Measurements from ENCODE around the gene ID3. TPM values are rescaled to one million over a fixed set of nuclear protein-coding genes. Genes with fewer than 3 reads are reported as not detected.
A peak's percentile ranks its signal among the peaks of the same experiment; 100 is the strongest.

The ID3 gene
- polyA plus RNA-seq, 1 experiment = 15.3 TPM

DNA sequence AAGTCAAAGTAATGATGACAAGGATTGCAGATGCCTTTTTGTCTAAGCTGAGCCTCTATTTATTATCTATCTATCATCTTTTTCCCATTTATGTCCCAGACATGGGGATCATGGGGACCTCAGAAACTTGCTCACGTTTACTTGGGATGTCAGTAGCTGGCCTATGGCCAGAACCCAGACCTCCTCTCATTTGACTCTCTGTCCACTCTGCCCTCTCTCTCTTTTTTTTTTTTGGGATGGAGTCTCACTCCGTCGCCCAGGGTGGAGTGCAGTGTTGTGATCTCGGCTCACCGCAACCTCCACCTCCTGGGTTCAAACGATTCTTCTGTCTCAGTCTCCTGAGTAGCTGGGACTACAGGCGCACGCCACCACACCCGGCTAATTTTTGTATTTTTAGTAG, 3.7 kb upstream of the ID3 start:
- CTCF ChIA-PET = interaction anchor here (3.2 kb wide), 1 partner anchor 72 kb away, joined by 11 read pairs; no protein-coding TSS in a partner anchor

DNA sequence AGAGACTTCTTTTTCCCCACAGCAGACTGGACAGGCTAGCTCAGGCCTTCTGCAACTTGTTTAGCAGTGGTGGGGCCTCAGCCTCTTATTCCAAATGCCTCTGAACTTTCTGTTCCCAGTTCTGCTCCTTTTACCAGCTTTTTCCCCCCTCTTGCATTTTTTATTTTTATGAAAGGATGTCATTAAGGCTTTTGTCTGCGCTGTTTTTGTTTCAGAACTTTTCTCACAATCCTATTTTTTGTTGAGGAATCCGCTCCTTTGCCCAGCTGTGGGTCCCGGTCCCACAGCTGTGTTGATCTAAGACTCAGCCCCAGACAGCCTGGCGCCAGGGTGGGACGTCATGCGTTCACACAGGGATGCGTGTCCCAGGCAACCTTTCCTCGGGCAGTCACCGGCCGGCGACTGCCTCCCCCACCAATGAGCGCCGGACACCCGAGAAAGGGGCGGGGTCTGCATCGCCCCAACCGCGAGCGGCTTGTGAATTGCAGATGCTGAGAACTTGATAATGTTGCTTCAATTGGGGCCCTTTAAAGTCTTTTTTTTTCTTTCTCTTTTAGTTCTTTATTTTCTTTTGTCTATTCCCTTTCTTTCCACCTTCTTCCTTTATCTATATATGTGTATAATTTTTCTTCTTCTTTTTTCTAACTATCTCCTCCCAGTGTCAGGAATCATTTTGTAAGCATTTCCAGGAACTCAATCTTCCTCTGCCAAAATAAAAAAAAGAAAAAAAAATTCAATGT, 3.0 kb upstream of the ID3 start:
- Histone ChIP-seq H3K4me3 (ENCODE audit: low read depth, low read length) (peak overlapping the region; percentile 31), H3K27ac (ENCODE audit: low read depth, low read length) (peak overlapping the region; percentile 98), H3K27me3 (ENCODE audit: control insufficient read depth, insufficient read depth, low read length) (no peaks in the 10 kb centered on the region), H3K9me3 (ENCODE audit: control insufficient read depth, insufficient read depth, low read length) (no peaks in the 10 kb centered on the region; the same call in 1 of the 2 replicates)
- peak; percentile 92 for DNase-seq (ENCODE audit: low read depth, low spot score)
- CTCF ChIA-PET = interaction anchor here (3.2 to 5.3 kb wide), 2 partner anchors 73 kb away, joined by 11 to 28 read pairs; no protein-coding TSS in a partner anchor
- TF ChIP-seq, protein P1, sequence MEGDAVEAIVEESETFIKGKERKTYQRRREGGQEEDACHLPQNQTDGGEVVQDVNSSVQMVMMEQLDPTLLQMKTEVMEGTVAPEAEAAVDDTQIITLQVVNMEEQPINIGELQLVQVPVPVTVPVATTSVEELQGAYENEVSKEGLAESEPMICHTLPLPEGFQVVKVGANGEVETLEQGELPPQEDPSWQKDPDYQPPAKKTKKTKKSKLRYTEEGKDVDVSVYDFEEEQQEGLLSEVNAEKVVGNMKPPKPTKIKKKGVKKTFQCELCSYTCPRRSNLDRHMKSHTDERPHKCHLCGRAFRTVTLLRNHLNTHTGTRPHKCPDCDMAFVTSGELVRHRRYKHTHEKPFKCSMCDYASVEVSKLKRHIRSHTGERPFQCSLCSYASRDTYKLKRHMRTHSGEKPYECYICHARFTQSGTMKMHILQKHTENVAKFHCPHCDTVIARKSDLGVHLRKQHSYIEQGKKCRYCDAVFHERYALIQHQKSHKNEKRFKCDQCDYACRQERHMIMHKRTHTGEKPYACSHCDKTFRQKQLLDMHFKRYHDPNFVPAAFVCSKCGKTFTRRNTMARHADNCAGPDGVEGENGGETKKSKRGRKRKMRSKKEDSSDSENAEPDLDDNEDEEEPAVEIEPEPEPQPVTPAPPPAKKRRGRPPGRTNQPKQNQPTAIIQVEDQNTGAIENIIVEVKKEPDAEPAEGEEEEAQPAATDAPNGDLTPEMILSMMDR (IDR thresholded peaks at IDR 0.05; ENCODE audit: low read depth, low read length) = no peak
- POLR2A ChIA-PET = interaction anchor here (0.5 to 1.7 kb wide), 3 partner anchors 15 to 460 kb away, joined by 3 to 8 read pairs (median 4); no protein-coding TSS in a partner anchor

More for the DNA sequence above, 3.7 kb upstream of the ID3 start:
- TF ChIP-seq, protein P1 (IDR thresholded peaks at IDR 0.05; ENCODE audit: low read depth, low read length) = no peak
- DNase-seq (ENCODE audit: low read depth, low spot score) = no peak
- Histone ChIP-seq H3K27ac (ENCODE audit: low read depth, low read length) (peak overlapping the region; percentile 75), H3K4me3 (ENCODE audit: low read depth, low read length) (no peak overlapping the region), H3K27me3 (ENCODE audit: control insufficient read depth, insufficient read depth, low read length) (no peaks in the 10 kb centered on the region), H3K9me3 (ENCODE audit: control insufficient read depth, insufficient read depth, low read length) (no peaks in the 10 kb centered on the region; the same call in 1 of the 2 replicates)
- POLR2A ChIA-PET = interaction anchor here (1.7 kb wide), 1 partner anchor 14 kb away, joined by 8 read pairs; no protein-coding TSS in a partner anchor

- TF ChIP-seq, protein P1 (IDR thresholded peaks at IDR 0.05; ENCODE audit: low read depth, low read length) = no peak
- H3K9me3 ChIP-seq (ENCODE audit: control insufficient read depth, insufficient read depth, low read length) = no peaks in the 10 kb centered on the region; the same call in 1 of the 2 replicates
- CTCF ChIA-PET = interaction anchor here (5.3 kb wide), 1 partner anchor 73 kb away, joined by 28 read pairs; no protein-coding TSS in a partner anchor
- DNase-seq (ENCODE audit: low read depth, low spot score) = no peak
- POLR2A ChIA-PET = interaction anchor here (0.5 to 1.7 kb wide), 4 partner anchors 16 to 459 kb away, joined by 3 to 8 read pairs (median 4); no protein-coding TSS in a partner anchor
- no peaks in the 10 kb centered on the region for H3K27me3 ChIP-seq (ENCODE audit: control insufficient read depth, insufficient read depth, low read length)
- peak overlapping the region; percentile 98 for H3K27ac ChIP-seq (ENCODE audit: low read depth, low read length)
- no peak overlapping the region; the same call in 1 of the 2 replicates for H3K4me3 ChIP-seq (ENCODE audit: low read depth, low read length)
Measured at GRCh38 chr1:23561813-23562100, 2.5 kb upstream of the ID3 start.

DNA sequence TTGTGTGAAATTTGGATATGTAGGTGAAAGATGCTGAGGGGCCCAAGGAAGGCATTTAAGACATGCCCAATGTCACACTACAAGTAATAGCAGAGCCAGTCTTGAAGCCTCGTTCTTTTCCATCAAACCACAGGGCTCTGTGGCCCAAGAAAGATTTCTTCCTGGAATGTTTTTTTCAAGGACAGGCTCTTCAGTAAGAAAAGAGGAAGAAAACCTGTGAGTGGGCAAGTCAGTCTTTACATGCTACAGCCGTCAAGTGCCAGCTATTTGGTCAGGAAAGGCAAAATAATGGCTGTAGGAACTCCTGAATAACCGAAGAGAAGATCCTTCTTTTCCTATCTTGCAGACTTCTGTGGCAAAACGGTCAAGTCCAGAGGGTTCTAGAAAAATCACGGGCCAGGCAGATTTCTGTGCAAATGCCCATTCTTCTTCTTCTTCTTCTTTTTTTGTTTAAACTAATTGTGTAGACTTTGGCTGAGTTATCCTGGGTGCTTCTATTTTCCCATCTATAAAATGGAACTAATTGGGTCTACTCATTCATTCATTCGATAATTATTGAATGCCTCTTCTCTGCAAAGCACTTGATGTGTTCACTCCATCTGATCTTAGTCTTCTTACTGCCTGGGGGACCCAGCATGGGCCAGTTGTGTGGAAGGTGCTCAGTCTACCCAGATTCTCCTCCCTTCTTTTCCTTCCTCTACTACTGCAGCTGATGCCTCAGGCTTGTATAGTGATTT, 1.9 kb upstream of the ID3 start:
- H3K4me3 ChIP-seq (ENCODE audit: low read depth, low read length) = no peak overlapping the region
- no peaks in the 10 kb centered on the region; the same call in 1 of the 2 replicates for H3K9me3 ChIP-seq (ENCODE audit: control insufficient read depth, insufficient read depth, low read length)
- H3K27me3 ChIP-seq (ENCODE audit: control insufficient read depth, insufficient read depth, low read length) = no peaks in the 10 kb centered on the region
- H3K27ac ChIP-seq (ENCODE audit: low read depth, low read length) = peak overlapping the region; percentile 98
- TF ChIP-seq, protein P1 (IDR thresholded peaks at IDR 0.05; ENCODE audit: low read depth, low read length) = no peak
- no peak for DNase-seq (ENCODE audit: low read depth, low spot score)
- POLR2A ChIA-PET = interaction anchor here (0.5 to 1.7 kb wide), 4 partner anchors 16 to 459 kb away, joined by 3 to 8 read pairs (median 4); no protein-coding TSS in a partner anchor
- CTCF ChIA-PET = interaction anchor here (5.3 kb wide), 1 partner anchor 74 kb away, joined by 28 read pairs; no protein-coding TSS in a partner anchor

All from AG04450 (cell line).